NCI-H1417 treated with DMSO at 0.1 percent for 48 hours (cell line): Measurements from ENCODE around the gene SLAMF8.

ENCODE experiments used
- DNase-seq: peaks from one replicate; lab custom pipeline; 2025; lab: John Stamatoyannopoulos, UW

SLAMF8 gene

DNA sequence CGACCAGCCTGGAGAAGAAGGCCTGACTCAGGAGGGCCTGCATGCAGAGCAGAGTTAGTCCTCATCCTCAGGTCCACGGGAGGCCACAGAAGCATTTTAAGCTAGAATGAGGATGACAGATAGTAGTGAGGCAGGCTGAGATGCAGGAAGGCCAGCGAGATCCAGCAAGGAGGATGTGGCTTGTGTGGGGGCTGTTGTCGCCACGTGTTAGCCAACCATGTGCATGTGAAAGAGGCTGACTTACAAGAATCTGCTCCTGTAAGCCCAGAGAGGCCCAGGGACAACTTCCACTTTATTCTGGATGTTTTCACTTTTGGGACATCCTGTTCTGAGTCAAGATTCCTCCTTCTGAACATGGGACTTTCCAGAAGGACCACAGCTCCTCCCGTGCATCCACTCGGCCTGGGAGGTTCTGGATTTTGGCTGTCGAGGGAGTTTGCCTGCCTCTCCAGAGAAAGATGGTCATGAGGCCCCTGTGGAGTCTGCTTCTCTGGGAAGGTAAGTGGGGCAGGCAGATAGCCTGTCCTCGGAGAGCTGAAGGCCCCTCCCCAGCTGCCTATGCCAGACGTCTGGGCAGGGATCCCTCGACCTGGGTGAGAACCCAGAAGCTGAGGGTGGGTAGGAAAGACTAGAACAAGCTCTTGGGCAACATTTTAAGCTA lies at the start of gene SLAMF8:
TSS of gene SLAMF8 (plus strand) at position 433 of the 661 bp plus-strand sequence. CDS start at position 459, 26 bp downstream.
- no peak for DNase-seq

DNA sequence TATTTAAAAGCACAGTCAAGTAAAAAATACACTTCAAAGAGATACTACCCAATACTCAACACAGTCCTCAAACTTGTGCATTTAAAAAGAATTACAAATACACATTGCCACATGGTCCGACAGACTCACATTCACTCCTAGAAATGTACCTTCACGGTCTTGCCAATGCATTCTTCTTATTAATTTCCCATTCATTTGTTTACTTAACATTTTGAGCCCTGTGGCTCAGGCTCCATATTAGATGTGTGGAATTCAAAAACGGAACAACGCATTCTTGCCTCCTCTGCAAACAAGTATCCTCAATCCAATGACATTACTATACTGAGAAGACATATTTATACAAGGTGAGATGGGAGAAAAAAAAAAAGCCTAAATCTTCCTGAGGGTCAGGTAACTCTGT lies 48.4 kb upstream of the SLAMF8 start:
- DNase-seq = no peak

DNA sequence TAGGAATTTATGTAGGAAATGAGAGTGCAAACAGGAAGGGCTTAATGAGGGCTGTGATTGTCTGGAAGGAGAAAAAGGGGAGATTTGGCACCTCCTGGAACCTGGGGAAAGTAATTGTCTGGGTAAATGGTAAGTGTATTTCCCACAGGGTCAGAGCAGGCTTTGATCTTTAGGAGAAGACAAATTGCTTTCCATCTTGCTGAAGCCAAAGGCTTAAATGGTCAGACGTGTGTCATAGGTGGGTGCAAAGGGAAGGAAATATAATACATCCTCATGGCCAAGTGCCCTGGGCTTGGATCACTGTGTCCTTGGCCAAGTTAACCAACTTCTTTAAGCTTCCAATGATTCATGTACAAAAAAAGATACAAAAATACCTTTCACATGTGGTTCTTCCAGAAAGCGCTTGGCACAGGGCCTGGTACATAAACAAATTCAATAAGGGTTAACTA lies 47.2 kb upstream of the SLAMF8 start:
- no peak for DNase-seq

DNA sequence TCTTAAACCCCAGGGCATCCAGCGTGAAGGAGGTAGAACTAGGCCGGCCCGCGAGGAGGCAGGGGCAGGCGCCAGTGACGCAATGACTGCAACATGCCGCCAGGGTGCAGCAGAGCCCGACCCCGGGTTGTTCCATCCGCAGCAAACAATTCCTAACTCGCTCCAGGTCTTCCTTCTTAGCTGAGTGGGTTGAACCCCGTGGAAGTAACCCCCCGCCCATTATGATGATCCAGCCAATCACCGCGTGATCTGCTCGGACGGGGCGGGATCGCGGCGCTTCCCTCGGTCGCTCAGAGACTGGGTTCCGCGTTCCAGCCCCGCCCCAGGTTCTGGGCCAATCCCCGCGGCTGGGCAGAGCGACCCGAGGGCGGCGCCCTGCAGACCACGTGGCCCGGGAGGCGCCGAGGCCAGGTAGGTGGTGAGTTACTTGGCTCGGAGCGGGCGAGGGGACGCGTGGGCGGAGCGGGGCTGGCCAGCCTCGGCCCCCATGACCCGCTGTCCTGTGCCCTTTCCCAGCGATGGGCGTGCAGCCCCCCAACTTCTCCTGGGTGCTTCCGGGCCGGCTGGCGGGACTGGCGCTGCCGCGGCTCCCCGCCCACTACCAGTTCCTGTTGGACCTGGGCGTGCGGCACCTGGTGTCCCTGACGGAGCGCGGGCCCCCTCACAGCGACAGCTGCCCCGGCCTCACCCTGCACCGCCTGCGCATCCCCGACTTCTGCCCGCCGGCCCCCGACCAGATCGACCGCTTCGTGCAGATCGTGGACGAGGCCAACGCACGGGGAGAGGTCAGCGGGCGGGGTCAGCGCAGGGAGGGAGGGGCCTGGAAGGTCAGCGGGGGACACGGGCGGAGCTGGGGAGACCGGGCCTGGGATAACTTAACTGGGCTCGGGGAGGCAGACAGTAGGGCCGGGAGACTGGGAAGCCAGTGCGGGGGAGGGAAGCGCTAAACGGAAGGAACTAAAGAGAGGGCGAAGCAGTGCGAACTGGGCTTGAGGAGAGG lies 45.8 kb upstream of the SLAMF8 start, which contains the start of gene DUSP23:
TSS of gene DUSP23 (plus strand) at position 380 of the 1,000 bp plus-strand sequence. CDS start at position 519, 139 bp downstream.
- peak; percentile 94 for DNase-seq

DNA sequence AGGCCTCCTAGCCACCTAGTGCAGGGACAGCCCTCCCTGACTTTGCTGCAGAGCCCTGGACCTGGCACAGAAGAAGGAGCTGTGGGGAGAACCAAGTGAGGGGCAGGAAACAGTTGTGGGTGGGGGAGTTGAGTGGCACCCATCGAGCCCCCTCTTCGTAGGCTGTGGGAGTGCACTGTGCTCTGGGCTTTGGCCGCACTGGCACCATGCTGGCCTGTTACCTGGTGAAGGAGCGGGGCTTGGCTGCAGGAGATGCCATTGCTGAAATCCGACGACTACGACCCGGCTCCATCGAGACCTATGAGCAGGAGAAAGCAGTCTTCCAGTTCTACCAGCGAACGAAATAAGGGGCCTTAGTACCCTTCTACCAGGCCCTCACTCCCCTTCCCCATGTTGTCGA lies 44.7 kb upstream of the SLAMF8 start:
- no peak for DNase-seq

DNA sequence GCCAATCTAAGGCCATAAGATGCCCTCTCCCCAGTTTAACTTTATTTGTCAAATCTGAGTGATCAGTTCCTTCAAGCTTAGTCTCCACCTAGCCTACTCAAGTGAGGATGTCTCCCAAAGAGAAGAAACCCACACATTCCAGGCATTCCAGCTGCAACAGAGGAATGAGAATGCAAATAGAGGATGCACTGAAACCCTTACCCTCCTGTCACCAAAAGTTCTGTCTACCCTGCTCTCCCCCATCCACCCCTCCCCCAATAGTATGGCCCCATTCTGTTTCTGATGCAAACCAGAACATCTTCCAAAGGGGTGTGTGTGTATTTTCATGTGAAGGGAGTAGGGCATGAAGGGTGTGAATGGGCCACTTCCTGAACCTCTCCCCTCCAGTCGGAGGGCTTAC lies 42.9 kb upstream of the SLAMF8 start:
- no peak for DNase-seq

DNA sequence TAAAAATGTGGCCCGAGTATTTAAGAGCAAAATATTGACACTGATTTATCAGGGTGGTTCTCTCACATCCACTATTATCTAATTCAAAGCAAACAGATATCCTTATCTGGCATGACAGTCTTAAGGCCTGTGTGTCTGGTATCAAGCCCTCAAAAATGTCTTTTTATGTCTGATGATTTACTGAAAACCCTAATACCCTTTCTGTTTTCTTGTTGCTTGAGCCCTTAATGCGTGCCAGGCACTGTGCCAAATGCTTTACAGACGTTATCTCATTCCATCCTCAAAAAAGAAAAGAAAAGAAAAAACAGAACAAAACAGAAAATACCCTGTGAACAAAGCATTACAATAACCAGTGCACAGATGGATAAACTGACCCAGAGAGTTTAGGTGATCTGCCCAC lies 40.2 kb upstream of the SLAMF8 start:
- no peak for DNase-seq

DNA sequence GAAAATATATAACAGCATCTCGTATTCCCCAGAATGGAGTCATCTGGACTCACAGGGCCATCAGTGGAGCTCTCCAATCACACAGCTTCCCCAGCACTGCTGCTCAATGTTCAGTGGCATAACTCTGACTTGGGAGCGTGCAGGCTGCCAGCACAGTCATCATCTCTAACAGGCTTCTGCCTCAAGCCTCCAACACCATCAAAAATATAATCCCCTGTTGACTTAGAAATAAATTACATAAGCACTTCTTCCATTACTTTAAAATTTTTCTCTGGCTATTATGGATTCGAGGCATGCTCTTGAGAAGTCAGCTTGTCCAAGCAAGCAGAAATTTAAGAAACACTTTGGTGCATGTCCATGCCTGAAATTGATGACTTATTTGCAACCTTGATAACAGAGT lies 39.7 kb upstream of the SLAMF8 start:
- no peak for DNase-seq

DNA sequence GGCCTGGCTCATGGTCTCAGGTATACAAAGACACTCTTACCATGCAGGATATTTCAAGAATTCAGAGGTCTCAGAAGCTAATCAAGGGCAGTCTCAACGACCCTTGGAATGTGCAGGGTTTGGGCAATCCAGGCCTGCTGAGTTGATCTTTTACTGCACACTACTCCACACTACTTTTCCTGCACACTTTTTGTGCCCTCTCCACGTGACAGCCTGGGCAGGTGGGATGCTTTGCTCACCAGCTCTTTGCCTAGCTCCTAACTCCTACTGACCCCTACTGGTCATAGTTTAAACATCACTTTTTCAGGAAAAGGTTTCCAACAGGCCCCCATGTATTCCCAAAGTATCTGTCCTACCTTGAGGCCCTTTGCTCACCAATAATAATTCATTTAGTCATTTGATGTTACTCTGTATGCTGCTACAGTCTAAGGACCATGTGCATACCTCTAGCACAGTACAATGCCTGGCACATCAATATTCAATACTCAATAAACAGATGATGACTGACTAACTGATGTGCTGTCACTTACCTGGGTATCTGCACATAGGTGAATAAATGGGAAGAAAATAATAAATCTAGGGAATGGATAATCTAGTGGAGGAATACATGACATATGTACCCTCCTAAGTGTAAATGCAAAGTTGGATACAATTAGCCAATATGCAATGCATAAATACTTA lies 36.3 kb upstream of the SLAMF8 start:
- DNase-seq = no peak

DNA sequence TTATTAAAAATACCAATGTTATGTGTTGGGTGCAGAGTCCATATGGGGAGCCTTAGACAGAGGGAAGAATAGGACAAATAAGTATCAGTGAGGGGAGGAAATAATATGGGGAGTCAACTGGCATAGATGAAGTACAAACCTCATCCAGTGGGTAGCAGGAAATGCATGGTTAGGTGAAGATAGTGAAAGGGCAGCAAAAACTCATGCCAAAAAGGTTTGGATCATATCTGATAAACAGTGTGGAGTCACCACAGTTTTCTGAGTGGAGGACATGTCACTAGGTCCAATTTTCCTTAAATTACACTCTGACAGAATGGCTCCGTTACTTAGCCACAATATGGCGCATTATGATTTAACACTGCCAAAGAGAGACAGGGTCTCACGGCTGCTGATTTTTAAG lies 35.6 kb upstream of the SLAMF8 start:
- DNase-seq = no peak

DNA sequence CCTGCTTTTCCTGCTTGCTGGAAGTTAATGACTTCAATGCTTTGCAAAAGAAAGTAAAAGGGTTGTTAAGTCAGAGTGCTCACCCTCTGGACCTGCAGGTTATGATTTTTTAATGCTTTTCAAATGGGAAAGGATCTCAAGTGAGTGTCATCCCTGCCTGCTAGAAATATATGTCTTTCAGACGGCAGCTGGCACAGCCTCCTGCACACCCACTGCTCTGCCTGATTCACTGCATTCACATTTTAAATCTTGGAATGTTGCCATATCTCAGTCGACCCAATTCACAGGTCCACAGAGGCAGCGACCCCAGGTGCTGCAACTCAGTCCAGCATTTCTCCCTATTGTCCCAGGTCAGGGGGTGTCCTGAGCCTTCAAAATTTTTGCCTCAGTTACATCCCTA lies 35.2 kb upstream of the SLAMF8 start:
- DNase-seq = no peak

DNA sequence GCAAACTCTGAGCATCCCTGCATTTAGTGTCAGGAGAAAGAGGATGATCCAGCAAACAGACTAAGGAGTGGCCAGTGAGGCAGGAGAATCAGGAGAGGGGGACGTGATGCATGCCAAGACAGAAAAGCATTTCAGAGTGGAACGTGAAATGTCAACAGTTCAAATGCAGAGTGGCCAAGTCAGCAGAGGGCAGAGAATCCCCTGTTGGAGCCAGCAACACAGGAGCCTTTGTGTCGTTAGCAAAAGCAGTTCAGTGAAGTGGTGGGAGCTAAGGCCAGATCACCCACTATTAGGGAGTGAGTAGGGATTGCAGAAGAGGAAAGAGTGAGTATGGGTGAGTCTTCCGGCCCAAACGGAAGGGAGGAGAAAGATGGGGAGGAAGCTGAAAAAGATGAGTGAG lies 31.1 kb upstream of the SLAMF8 start:
- no peak for DNase-seq

DNA sequence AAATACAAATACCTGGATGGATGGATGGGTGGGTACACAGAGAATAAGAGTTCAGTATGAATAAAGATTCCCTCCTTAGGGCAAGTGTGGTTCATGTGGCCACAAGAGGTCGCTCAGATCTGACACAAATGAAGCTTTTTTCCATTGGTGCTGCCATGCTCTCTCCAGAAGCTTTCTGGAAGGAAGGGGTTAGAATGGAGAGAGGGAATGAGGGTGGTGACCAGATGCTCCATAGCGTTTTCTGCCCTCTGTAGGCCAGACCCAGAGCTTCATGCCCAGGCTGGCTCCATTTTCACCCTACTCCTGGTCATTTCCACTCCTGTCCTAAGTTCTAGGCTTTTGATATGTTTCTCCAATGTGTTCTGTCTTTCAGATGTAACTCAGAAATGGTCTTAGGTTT lies 27.8 kb upstream of the SLAMF8 start:
- DNase-seq = peak; percentile 53

DNA sequence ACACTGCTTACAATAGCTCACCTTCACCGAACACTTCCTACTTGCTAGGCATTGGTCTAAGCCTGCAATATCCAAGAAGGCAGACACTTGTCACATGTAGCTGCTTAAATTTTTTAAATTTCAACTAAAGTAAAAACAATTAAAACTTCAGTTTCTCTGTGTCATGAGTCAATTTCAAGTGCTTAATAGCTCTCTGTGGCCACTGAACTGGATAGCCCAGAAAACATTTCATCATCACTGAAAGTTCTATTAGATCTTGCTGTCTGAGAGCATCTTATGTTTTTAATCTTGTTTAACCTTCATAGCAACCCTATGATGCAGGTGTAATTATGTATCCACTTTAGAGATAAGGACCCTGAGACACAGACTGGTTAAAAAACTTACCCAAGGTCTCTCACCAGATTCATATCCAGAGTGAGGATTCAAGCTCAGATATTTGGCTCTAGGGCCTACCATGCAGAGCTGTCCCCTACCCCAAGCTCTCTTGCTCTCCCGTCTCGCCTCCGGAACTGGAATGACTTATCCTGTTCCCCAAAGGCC lies 27.2 kb upstream of the SLAMF8 start:
- no peak for DNase-seq

DNA sequence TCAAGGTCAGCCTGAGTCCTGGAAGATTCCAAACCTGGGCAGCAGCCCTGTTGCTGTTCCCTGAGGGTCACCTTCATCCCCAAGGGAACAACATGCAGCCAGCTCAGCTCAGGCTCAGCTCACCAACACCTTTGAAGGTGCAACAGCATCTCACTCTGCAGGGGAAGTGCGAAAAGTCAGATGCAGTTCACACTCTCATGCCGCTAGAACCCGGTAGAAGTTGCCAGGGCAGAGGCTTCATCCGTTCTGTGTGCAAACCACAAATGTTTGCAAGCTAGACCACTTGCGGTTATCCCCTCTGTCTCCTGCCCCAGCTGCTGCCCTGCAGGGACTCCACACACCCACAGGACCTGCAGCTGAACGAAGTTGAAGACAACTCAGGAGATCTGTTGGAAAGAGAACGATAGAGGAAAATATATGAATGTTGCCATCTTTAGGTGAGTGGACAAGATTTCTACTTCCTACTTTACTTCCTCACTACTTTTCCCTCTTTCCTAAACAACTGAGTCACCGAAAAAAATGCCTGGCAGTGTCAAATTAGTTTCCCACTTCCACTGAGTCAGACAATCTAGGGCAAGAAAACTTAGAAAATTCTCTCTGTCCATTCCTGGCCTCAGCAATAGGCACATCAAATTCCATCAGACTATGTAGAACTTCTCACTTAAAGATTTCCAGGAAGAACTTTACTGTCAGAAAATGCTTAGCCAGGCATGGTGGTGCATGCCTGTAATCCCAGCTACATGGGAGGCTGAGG lies 26.3 kb upstream of the SLAMF8 start:
- no peak for DNase-seq

DNA sequence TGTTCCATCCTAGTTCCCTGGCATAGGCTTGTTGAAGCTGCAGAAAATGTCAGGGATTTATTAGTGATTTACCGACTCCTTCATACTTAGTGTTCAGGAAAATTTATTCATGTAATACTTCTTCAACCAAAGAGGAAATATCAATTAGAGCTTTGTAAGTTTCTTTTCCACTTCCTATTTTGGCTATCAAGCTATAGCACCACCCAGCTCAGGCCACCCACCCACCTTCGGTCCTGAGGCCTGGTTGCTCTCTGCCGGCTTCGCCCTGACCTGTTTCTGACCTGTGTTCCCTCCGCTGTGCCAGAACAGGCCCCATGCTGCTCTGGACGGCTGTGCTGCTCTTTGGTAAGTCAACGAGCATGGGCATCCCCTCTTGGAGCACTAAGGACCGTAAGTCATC lies 24.6 kb upstream of the SLAMF8 start, which contains the start of gene FCRL6:
TSS of gene FCRL6 (plus strand) at position 250 of the 400 bp plus-strand sequence. CDS start at position 315, 65 bp downstream.
- no peak for DNase-seq

DNA sequence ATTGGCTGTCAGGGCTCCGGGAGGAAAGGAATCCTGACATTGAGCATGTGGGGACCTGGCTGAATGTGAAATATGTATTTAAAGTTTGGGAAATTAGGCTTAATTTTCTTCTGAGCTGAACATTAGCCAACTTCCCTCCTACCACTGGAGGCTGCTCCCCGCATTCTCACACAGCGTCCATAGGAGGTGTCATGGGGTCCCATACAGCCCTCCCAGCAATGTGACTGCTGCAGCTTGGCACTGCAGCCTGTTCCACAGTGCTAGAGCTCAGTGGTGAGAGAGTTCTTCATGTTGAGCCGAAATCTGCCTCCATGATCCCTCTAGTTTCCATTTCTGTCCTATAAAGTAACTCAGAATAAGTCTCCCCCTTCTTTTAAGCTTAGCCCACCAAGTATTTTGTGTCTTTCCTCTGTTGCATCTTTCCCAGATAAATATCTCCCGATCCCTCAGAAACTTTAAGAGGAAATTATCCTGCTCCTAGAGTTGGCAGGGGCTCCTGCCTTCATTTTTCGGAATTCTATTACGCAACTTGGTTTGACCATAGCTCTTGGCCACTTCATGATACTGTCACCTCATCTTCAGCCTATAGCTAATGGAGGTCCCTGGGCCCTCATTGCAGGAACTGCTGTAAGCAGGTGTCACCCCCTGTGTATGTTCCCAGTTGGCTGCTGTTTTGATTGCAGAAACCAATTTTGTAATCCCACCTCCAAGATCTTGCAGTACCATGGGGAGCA lies 22.6 kb upstream of the SLAMF8 start:
- DNase-seq = no peak

DNA sequence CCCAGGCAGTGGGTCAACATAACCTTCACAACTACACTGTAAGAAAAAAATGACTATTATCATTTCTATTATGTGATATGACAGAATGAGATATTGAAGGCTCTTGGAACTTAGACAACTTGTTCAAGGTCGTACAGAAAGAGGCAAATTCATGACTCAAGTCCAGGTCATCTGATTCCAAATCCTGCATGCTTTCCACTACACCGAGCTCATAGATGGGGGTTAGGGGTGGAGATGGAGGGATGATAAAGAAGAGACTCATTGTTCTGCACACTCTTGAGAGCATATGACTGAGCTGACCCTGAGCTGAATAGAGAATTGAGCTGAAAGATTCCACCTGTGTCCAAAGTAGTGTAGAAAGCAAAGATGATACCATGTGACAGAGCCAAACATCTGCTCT lies 21.7 kb upstream of the SLAMF8 start:
- no peak for DNase-seq

DNA sequence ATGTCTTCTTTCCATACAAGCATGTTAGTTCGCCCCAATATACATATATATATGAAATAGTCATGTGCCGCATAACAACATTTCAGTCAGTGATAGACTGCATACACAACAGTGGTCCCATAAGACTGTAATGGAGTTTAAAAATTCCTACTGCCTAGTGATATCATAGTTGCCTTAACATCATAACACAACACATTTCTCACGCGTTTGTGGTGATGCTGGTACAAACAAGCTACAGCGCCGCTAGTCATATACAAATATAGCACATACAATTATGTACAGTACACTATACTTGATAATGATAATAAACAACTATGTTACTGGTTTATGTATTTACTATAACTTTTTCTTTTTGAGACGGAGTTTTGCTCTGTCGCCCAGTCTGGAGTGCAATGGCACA lies 10.7 kb upstream of the SLAMF8 start:
- no peak for DNase-seq

DNA sequence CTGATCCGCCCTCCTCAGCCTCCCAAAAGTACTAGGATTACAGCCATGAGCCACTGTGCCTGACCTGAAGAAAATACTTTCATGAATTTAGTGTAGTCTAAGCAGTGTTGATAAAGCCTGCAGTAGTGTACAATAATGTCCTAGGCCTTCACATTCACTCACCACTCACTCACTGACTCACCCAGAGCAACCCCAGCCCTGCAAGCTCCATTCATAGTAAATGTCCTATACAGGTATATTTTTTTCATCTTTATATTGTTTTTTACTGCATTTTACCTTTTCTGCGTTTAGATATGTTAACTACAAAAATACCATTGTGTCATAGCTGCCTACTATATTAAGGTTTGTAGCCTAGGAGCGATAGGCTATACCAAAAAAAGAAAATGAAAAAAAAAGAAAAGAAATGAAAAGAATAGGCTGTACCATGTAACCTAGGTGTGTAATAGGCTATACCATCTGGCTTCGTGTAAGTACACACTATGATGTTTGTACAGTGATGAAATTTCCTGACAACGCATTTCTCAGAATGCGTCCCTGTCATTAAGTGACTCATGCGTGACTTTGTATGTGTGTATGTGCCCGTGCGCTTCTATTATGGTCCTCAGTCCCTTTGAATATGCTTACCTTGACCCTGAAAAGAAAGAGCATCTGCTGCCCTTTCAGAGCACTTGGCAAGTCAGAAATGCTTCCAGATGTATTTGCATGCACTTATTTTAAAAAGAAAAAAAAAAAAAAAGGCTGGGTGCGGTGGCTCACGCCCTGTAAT lies 9.2 kb upstream of the SLAMF8 start:
- peak; percentile 70 for DNase-seq
